DND-41 (cell line): ENCODE data around the gene TROAP.

Experiments
- CTCF ChIP-seq: IDR thresholded peaks from 2 replicates; pipeline ENCODE4 v1.5.1; 2012; ENCODE audit warnings: borderline replicate concordance, low read length, moderate library complexity, mild to moderate bottlenecking; ENCODE audit not compliant: poor library complexity, severe bottlenecking; ENCODE audit errors: extremely low read depth
- EZH2 ChIP-seq: IDR thresholded peaks from 3 replicates; pipeline ENCODE4 v1.6.1; 2012; ENCODE audit warnings: borderline replicate concordance, low read depth, mild to moderate bottlenecking, moderate library complexity, low read length, inconsistent platforms; ENCODE audit not compliant: severe bottlenecking

GRCh38 chr12:49340971-49341776 is 18.1 kb downstream of the TROAP start:
- TF ChIP-seq CTCF = no peak
- no peak for TF ChIP-seq EZH2
